IMR-90 (cell line): ENCODE results near the gene KLHL42. TPM values are rescaled to one million over a fixed set of nuclear protein-coding genes. Genes with fewer than 3 reads are reported as not detected.

Experiments
- ATAC-seq: fragments of 200-7000 bp; cut with Tn5 transposase; 2 replicates; pipeline ENCODE4 v1.9.1; 2020; ENCODE audit warnings: low read depth, mild to moderate bottlenecking, moderate library complexity
- BruUV-seq: library from RNA; stranded (reverse); fragments of 400-500 nt; replicated peaks from 2 replicates; lab custom pipeline; 2021; lab: Mats Ljungman, UMichigan
- CTCF ChIA-PET: fragments of 300-600 bp; formaldehyde crosslinking; extraction: SDS; loops from one replicate; lab custom pipeline; 2021; ENCODE audit warnings: antibody characterized with exemption; lab: Yijun Ruan, JAX
- POLR2A ChIA-PET: fragments of 300-600 bp; sonication (Branson Sonifier 250); formaldehyde crosslinking; loops from one replicate; lab custom pipeline; 2022; ENCODE audit warnings: antibody characterized with exemption; ENCODE audit not compliant: unreplicated experiment; lab: Charles Lee
- DNase-seq: peaks from one replicate; pipeline ENCODE4 v3.0.0; 2013
- H2AFZ ChIP-seq: replicated peaks from 2 replicates; pipeline ENCODE3; 2013; ENCODE audit warnings: low read length, mild to moderate bottlenecking; ENCODE audit not compliant: poor library complexity
- H2AK5ac ChIP-seq: 2 replicates; pipeline ENCODE4 v1.6.1; 2013; ENCODE audit warnings: low read depth, low read length, inconsistent platforms
- H2AK9ac ChIP-seq: replicated peaks from 2 replicates; pipeline ENCODE3; 2013; ENCODE audit warnings: mild to moderate bottlenecking, low read depth, low read length, moderate library complexity; ENCODE audit not compliant: poor library complexity
- H2BK120ac ChIP-seq: 2 replicates; pipeline ENCODE4 v1.6.1; 2013; ENCODE audit warnings: low read depth, low read length, inconsistent platforms
- H2BK15ac ChIP-seq: 3 replicates; pipeline ENCODE4 v1.6.1; 2013; ENCODE audit warnings: low read depth, low read length, inconsistent platforms
- H2BK20ac ChIP-seq: 2 replicates; pipeline ENCODE4 v1.6.1; 2013; ENCODE audit warnings: low read depth, mild to moderate bottlenecking, inconsistent platforms, low read length, moderate library complexity
- H2BK5ac ChIP-seq: 2 replicates; pipeline ENCODE4 v1.6.1; 2013; ENCODE audit warnings: mild to moderate bottlenecking, low read depth, low read length, inconsistent platforms; ENCODE audit not compliant: poor library complexity, severe bottlenecking
- H3K14ac ChIP-seq: replicated peaks from 2 replicates; pipeline ENCODE4 v1.6.1; 2013; ENCODE audit warnings: low read depth, low read length, inconsistent platforms
- H3K18ac ChIP-seq: 2 replicates; pipeline ENCODE4 v1.6.1; 2013; ENCODE audit warnings: low read depth, low read length, control low read depth
- H3K23ac ChIP-seq: 2 replicates; pipeline ENCODE4 v1.6.1; 2013; ENCODE audit warnings: low read depth, low read length, inconsistent platforms
- H3K27ac ChIP-seq: 2 replicates; pipeline ENCODE4 v1.5.1; 2013; ENCODE audit warnings: mild to moderate bottlenecking, control low read depth, low read length; ENCODE audit not compliant: insufficient read depth
- H3K27me3 ChIP-seq: 2 replicates; pipeline ENCODE4 v1.6.1; 2013; ENCODE audit warnings: low read length; ENCODE audit not compliant: control insufficient read depth, insufficient read depth
- H3K36me3 ChIP-seq: 2 replicates; pipeline ENCODE4 v1.6.1; 2013; ENCODE audit warnings: low read length, mixed read lengths; ENCODE audit not compliant: control insufficient read depth, insufficient read depth
- H3K4ac ChIP-seq: 2 replicates; pipeline ENCODE4 v1.6.1; 2013; ENCODE audit warnings: low read depth, low read length, inconsistent platforms
- H3K4me1 ChIP-seq: 2 replicates; pipeline ENCODE4 v1.6.1; 2013; ENCODE audit warnings: low read length, mixed read lengths; ENCODE audit not compliant: control insufficient read depth, insufficient read depth
- H3K4me2 ChIP-seq: 2 replicates; pipeline ENCODE4 v1.6.1; 2013; ENCODE audit warnings: low read depth, mild to moderate bottlenecking, control low read depth, low read length, moderate library complexity
- H3K4me3 ChIP-seq: 2 replicates; pipeline ENCODE4 v1.5.1; 2013; ENCODE audit warnings: low read depth, mild to moderate bottlenecking, control low read depth, low read length, moderate library complexity; ENCODE audit not compliant: insufficient read depth
- H3K56ac ChIP-seq: 2 replicates; pipeline ENCODE4 v1.6.1; 2013; ENCODE audit warnings: low read length, inconsistent platforms; ENCODE audit not compliant: insufficient read depth; ENCODE audit errors: extremely low read depth
- H3K79me1 ChIP-seq, 2 experiments: 2 replicates each; pipeline ENCODE4 v1.6.1; 2013; ENCODE audit warnings: low read length in 2 of 2, inconsistent platforms in 1 of 2, low read depth in 1 of 2
- H3K9ac ChIP-seq: 2 replicates; pipeline ENCODE4 v1.6.1; 2013; ENCODE audit warnings: low read depth, low read length, control low read depth
- H3K9me1 ChIP-seq: 2 replicates; pipeline ENCODE4 v1.6.1; 2013; ENCODE audit warnings: low read length, inconsistent platforms; ENCODE audit not compliant: insufficient read depth
- H3K9me3 ChIP-seq: 2 replicates; pipeline ENCODE4 v1.6.1; 2013; ENCODE audit warnings: low read length; ENCODE audit not compliant: control insufficient read depth, insufficient read depth
- H4K20me1 ChIP-seq: 2 replicates; pipeline ENCODE4 v1.6.1; 2013; ENCODE audit warnings: low read length, inconsistent platforms; ENCODE audit not compliant: insufficient read depth
- H4K5ac ChIP-seq: 2 replicates; pipeline ENCODE4 v1.6.1; 2013; ENCODE audit warnings: mild to moderate bottlenecking, low read depth, low read length, control low read depth
- H4K8ac ChIP-seq, 2 experiments: 2 replicates each; pipeline ENCODE4 v1.6.1; 2013; ENCODE audit warnings: low read depth in 2 of 2, low read length in 2 of 2, control low read depth in 1 of 2, inconsistent platforms in 1 of 2
- H4K91ac ChIP-seq: 2 replicates; pipeline ENCODE4 v1.6.1; 2013; ENCODE audit warnings: low read depth, low read length, inconsistent platforms; ENCODE audit not compliant: insufficient read depth
- CEBPB ChIP-seq: IDR thresholded peaks from 2 replicates; pipeline ENCODE4 v1.6.1; 2012; ENCODE audit warnings: low read depth, low read length, improper control_type of control experiment
- CHD1 ChIP-seq: IDR thresholded peaks from 2 replicates; pipeline ENCODE4 v1.6.1; 2012; ENCODE audit warnings: low read depth, low read length, improper control_type of control experiment
- FOS ChIP-seq: fragments of 150-350 bp; IDR thresholded peaks from 2 replicates; pipeline ENCODE4 v1.6.1; 2016; ENCODE audit warnings: low read depth, low read length
- MAFK ChIP-seq: IDR thresholded peaks from 2 replicates; pipeline ENCODE4 v1.6.1; 2012; ENCODE audit warnings: low read depth, low read length, improper control_type of control experiment
- NFE2L2 ChIP-seq: fragments of 150-350 bp; IDR thresholded peaks from 2 replicates; pipeline ENCODE4 v1.6.1; 2016; ENCODE audit warnings: low read depth, mild to moderate bottlenecking, low read length
- POLR2A ChIP-seq: IDR thresholded peaks from 2 replicates; pipeline ENCODE4 v1.6.1; 2012; ENCODE audit warnings: mild to moderate bottlenecking, low read depth, low read length
- RCOR1 ChIP-seq: IDR thresholded peaks from 2 replicates; pipeline ENCODE4 v1.6.1; 2012; ENCODE audit warnings: mild to moderate bottlenecking, low read length, improper control_type of control experiment; ENCODE audit not compliant: insufficient replicate concordance
- WGBS, 2 experiments: methylation state at CpG; one replicate each; pipeline versions ENCODE4 v1.1.5 to v1.1.7; 2013; ENCODE audit warnings: missing lambda C conversion rate in 2 of 2; ENCODE audit not compliant: insufficient read length in 1 of 2; ENCODE audit errors: extremely low coverage in 2 of 2; 5-methylcytosine and 5-hydroxymethylcytosine counted together
- dilution Hi-C: fragments of 300-500 bp; cut with HindIII; formaldehyde crosslinking; loops from one replicate; pipeline ENCODE4 v1.14.3; 2018; ENCODE audit warnings: low sequenced_read_pairs; ENCODE audit not compliant: unreplicated experiment
- in situ Hi-C: fragments of 300-500 bp; cut with MboI; formaldehyde crosslinking; loops from 3 replicates; pipeline ENCODE4 v1.14.3; 2019; ENCODE audit warnings: low sequenced_read_pairs, inconsistent platforms, mixed read lengths
- intact Hi-C: fragments of 100-400 bp; cut with micrococcal nuclease; formaldehyde crosslinking; loops from 2 replicates; pipeline ENCODE4 v1.10.0; 2022
- polyA plus RNA-seq, 3 experiments: library from polyadenylated mRNA; depleted of rRNA; stranded (reverse); fragments of >200 nt; gene quantifications; 2 replicates each; pipeline ENCODE4 v1.2.3, GENCODE V29; 2012; ENCODE audit warnings: low replicate concordance in 1 of 3
- total RNA-seq: library from RNA; depleted of rRNA; stranded (reverse); fragments of >200 nt; gene quantifications from 2 replicates; pipeline ENCODE4 v1.2.3, GENCODE V29; 2012
- TF ChIP-seq, protein P1 (sequence below): fragments of 150-350 bp; IDR thresholded peaks from 2 replicates; pipeline ENCODE4 v1.6.1; 2017; ENCODE audit warnings: mild to moderate bottlenecking, antibody characterized with exemption, low read length, low read depth

KLHL42 gene
- total and polyA plus RNA-seq, 2 of the 4 experiments (the other 2 are of a cell fraction), result 16.7 to 28.3 TPM

DNA sequence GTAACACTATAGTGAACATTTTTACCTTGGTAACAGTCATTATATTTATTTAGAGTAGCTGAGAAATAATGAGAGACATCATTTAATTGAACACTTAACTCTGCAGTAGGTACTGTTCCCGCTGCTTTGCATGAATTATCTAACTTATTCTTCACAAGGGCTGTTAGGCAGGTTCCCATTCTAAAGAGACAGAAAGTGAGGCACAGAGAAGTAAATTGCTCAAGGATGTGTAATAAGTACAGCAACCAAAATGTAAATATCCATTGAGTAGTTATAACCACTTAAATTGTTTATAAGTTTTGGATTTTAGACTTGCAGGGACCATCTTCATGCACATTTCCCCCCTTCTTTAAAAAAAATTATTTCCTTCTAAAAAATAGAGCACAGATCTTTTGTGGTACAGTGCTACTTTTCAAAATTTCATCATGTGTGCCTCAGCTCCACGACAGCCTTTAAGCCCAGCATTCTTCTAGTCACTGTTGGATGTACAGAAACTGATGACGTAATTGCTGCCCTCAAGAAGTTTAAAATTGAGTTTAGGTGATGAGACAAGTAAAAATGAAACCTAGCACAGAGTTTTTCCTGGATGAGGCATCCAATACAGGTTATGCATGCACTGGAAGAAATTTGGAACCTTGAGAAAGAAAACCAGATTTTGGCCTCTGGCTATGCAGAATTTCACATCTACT is 6.0 kb downstream of the KLHL42 start:
- no peak overlapping the region for H3K4ac ChIP-seq
- no peak overlapping the region for H4K91ac ChIP-seq
- intact Hi-C loops (no loop called here), in situ Hi-C loops (no loop called here), dilution Hi-C loops (no loop called here)
- peaks cover 35% of the 10 kb centered on the region for H4K20me1 ChIP-seq
- no peak overlapping the region for H3K56ac ChIP-seq
- no CpG with 5 or more reads among the region's 3 CpGs for WGBS, 2 experiments
- 0 out of 3 replicates have a peak overlapping the region, but pooled peaks have one; percentile 11 for H2BK15ac ChIP-seq
- ATAC-seq (peak; percentile 65), DNase-seq (peak; percentile 93)
- no peak overlapping the region for H3K14ac ChIP-seq
- no peak overlapping the region; the same call in 1 of the 2 replicates for H2BK120ac ChIP-seq
- H4K5ac ChIP-seq, result no peak overlapping the region
- no peak overlapping the region for H2AK5ac ChIP-seq
- POLR2A ChIA-PET, result interaction anchor here (0.6 kb wide), 1 partner anchor 432 kb away, joined by 3 read pairs; no protein-coding TSS in a partner anchor
- H3K9me1 ChIP-seq, result peaks cover 16% of the 10 kb centered on the region
- no peak overlapping the region for H2AFZ ChIP-seq
- peaks cover 20% of the 10 kb centered on the region for H3K4me1 ChIP-seq
- TF ChIP-seq CEBPB, result peak; percentile 83
- TF ChIP-seq CHD1, result no peak
- no peak for TF ChIP-seq POLR2A
- no peak for TF ChIP-seq NFE2L2
- no peak for TF ChIP-seq MAFK
- TF ChIP-seq RCOR1, result no peak
- TF ChIP-seq, protein P1, sequence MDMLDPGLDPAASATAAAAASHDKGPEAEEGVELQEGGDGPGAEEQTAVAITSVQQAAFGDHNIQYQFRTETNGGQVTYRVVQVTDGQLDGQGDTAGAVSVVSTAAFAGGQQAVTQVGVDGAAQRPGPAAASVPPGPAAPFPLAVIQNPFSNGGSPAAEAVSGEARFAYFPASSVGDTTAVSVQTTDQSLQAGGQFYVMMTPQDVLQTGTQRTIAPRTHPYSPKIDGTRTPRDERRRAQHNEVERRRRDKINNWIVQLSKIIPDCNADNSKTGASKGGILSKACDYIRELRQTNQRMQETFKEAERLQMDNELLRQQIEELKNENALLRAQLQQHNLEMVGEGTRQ, result no peak
- 0 out of 2 replicates have a peak, but pooled peaks have one; percentile 25 for TF ChIP-seq FOS
- H4K8ac ChIP-seq, result peak overlapping the region in 1 of 2 experiments; percentile 6; a peak in 1 of 4 replicates
- peak overlapping the region; percentile 43; the same call in 1 of the 2 replicates for H3K4me2 ChIP-seq
- H3K79me1 ChIP-seq, result peaks cover 25 to 75% of the 10 kb centered on the region in 2 experiments
- no peak overlapping the region for H3K18ac ChIP-seq
- peak overlapping the region; percentile 48 for H2BK5ac ChIP-seq
- H2BK20ac ChIP-seq, result no peak overlapping the region
- no peak overlapping the region for H2AK9ac ChIP-seq
- H3K36me3 ChIP-seq, result peaks cover 10% of the 10 kb centered on the region
- no peak overlapping the region for H3K23ac ChIP-seq
- no peak overlapping the region for H3K27ac ChIP-seq
- no peak overlapping the region for H3K4me3 ChIP-seq
- no peaks in the 10 kb centered on the region for H3K9me3 ChIP-seq
- CTCF ChIA-PET, result interaction anchor here (0.7 kb wide), 1 partner anchor 49 kb away, joined by 3 read pairs; no protein-coding TSS in a partner anchor
- no peaks in the 10 kb centered on the region for H3K27me3 ChIP-seq
- BruUV-seq, result no TSS peak
- H3K9ac ChIP-seq, result no peak overlapping the region
